HG03097 (cell line): ENCODE data around the gene OGFRL1.

ENCODE experiments used
- ATAC-seq: cut with Tn5 transposase; IDR thresholded peaks from one replicate; pipeline ENCODE4 v1.9.1; 2021; ENCODE audit not compliant: unreplicated experiment, low FRiP score

OGFRL1 gene

DNA sequence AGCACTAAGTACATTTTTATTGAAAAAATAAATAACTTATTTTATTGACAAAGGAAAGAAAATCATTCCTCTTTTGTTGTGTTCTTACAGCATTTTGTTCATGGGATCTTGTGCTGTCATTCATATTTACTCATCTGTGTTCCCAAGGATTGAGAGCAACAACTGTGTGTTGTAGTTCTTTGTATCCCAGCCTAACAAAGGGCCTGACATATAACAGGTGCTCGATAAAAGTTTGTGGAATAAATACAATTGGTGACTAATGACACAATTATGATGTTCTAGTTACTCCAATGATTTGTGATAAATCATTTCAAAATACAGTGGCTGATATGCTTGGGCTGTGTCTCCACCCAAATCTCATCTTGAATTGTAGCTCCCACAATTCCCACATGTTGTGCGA, 7.9 kb upstream of the OGFRL1 start:
- no peak for ATAC-seq

DNA sequence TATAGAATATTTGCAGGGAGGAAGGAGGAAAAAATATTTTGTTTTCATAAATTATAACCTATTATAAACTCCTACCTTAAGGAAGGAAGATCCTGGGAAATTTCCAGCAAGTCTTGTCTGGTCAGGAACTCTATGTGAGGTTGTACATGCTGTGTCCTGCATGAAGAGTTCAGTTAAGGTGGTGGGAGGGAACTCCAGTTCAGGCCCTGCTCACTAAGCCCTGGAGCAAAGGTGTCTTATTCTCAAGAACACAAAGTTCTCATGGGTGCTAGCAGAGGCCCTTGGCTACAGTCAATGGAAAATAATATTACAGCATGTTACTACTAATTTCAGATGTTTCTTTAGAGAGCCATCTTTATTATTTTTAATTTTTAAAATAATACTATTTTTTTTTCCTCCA, 3.8 kb upstream of the OGFRL1 start:
- no peak for ATAC-seq

DNA sequence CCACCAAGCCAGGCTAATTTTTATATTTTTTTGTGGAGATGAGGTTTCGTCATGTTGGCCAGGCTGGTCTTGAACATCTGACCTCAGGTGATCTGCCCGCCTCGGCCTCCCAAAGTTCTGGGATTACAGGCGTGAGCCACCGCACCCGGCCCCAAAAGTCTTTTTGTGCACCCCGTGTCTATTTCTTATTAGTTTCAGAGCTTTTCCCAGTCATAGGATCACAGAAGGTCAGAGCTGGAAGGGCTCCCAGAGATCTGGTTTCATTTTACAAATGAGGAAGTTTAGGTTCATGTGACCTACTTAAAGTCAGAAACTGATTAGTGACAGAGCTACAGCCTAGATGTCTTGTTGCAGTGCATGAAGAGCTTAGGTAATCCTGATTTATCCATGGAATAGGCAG, 1.6 kb upstream of the OGFRL1 start:
- ATAC-seq, result no peak

DNA sequence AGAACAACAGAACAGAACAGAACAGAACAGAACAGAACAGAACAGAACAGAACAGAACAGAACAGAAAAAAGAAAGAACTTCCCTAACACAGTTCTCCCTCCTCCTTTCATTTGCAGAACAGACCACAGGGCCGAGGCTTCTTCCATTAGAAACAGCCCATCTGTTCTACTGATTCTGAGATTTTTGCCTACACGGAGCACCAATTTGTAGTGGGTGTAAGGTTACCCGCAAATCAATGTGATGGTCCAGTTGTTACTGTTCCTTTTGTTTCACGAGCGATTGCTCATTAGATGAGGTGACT, 734 bp upstream of the OGFRL1 start:
- ATAC-seq, result no peak

DNA sequence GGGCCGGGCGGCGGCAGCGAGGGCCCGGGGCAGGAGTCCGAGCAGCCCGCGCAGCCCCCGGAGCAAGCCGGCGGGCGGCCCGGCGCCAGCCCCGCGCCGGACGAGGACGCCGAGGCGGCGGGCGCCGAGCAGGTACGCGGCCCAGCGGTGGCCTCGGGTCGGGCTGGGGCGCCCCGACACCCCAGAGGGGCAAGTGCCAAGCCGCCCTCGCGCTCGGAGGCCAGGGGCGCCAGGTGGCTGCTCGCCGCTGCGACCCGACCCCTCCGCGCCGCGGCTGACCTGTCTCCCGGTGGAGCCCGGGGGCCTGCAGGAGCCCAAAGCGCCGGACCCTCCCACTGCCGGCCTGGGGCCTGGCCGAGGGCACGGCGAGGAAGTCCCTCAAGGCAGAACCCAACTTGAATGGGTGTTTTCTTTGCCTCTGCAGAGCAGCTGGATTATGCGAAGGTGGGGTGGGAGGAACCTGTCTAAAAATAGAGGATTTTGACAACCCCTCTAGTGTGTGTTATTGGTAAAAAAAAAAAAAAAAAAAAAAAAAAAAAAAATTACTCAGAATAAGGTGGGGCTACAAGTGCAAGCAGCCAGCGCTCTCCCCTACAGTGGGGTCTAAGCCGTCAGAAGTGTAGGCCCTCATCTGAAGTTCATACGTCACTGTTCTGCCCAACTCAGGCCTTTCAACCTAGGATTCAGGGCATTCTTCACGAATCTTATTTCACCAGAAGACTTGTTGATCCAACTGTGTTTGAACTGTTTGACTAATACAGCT, 609 bp downstream of the OGFRL1 start:
- peak; percentile 24 for ATAC-seq

DNA sequence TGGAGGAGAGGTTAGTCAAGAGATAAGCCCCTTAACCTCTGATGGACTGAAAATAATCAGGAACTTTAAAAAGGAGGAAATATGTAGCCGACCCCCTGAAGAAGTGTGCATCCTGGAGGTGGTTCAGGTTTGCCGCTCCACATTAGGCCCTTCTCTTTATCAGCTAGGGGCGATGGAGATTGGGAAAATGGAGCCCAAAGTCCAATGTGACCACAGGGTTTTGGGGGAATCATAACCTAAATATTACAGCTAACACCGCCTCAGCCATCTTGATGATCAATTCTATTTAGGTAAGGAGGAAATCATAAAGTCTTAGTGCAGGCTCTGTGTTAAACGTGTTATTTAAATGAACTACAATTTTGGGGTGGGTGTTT, 1.2 kb downstream of the OGFRL1 start:
- no peak for ATAC-seq

DNA sequence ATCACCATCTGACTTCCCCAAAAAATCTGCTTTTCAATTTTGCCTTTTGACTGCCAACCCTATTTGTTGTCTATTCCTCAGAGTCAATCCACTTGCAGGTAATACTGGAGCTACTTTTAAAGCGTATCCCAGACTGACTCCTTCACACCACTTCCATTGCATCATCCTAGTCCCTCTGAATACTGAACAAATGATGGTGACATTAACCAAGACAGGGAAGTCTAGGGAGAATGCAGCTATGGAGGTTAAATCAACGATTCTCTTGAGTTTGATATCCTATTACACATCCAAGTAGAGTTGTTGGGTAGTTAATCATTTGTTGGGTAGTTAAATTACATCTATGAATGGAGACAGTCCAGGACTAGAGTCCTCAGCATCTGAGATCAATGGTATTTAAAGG, 2.0 kb downstream of the OGFRL1 start:
- ATAC-seq, result no peak

DNA sequence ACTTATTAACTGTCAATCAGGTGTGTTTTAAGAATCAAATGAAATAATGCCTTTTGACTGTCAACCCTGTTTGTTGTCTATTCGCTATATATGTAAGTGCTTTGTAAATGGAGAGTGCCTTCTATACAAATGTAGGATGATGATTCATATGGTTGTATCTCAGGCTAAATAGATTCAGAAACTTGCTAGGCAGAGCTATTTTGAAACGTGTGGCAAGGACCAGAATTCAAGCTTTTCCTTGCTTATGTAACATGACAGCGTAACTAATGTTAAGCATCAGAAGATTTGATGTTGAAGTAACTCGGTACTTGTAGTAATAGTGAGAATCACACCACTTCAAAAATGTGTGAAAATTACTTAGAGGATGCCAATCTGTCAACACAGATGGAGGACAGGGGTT, 3.4 kb downstream of the OGFRL1 start:
- no peak for ATAC-seq

DNA sequence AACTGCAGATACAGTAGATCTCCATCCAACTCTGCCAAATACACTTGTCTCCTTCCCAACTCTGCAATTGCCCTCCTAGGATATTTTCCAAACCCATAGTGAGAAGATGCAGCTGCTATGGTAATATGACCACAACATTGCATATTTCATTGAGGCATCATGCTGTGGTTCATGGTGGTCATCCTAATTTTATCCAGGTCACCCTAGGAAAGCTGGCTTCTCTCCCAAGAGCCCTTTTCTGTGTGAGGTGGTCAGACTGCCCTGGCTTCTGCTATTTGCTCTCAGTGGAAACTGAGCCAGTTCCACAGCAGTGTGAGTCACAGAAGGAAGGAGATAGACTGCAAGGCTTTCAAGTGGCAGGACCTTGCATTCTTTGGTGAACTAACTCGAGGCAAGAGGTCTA, 5.5 kb downstream of the OGFRL1 start:
- ATAC-seq, result no peak

DNA sequence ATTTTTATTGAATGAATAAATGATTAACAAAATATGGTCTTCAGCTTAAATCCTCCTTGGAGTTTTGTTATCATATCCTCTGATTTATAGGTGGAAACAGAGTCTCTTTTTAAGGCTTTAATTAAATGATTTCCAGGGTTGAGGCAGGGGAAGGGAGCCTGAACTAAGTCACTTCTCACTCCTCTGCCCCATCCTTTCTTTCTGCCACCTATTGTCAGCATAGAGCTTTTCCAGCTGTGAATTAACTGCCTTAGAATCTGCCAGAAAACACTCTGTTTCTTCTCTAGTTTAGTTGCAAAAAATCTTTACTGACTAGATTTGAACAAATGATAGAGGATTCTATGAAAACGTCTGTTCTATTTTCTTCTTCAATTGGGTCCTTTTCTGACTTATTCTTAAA, 9.8 kb downstream of the OGFRL1 start:
- no peak for ATAC-seq

DNA sequence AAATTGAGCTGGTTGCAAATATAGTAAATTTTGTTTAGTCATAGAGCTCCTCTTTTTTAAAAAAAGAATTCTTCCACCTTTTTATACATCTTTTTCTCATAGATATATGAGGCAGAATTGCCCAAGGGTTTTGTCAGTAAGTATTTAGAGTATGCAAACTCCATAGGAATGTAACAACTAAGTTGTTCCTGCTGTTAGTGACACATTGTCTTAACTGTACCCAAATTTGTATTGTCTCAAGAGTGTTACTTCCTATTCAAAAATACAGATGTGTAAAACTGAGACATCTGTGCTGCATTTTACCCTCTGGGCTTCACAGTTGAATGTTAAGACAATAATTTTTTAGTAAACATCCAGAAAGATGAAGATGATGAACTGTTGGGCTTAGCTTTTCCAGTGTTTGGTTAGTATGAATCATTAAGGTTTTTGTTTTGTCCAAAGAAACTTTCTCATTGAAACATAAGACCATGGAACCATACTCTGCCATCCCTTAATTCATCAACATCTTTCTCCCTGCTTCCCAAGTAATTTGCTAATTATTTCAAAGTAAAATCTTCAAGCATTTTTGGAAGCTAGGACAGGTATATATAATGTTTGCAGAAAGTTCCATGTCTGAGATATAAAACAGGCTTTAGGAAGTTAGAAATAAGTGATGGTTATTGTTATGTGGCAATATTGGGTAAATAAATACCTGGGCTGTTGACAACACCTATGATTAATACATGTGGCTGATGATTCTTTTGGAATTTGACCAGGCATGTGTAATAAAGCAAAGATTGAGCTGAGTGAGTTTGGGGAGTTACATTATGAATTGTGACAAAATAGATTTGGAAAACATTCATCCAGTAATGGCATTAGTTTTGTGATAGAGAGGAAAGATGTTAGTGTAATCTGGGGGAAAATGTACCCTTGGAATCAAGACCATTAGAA, 11.2 kb downstream of the OGFRL1 start:
- ATAC-seq, result no peak

DNA sequence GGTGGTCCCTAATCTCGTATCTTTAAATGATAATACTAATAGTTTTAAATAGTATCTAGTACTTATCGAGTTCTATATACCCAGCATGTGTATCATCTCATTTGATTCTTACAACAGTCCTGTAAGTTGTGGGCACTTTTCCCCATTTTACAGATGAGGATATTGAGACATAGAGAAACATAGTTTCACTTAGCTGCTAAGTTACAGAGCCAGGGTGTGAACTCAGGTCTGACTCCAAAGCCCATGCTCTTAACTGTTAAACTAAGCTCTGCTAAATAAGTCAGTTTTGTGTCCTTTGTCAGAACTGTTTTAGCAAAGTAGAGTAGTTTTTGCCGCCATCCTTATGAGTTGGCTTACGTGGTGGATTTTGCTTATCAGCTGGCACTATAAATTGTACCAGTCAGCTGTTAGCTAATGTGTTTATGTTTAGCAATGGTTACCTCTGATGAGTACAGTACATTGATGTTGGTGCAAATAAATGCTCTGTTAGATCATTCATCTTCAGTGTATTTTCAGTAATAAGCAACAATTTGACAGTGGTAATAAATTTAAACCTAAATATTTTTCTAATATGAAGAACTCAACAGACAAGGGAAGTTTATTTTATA, 12.1 kb downstream of the OGFRL1 start:
- ATAC-seq, result no peak

DNA sequence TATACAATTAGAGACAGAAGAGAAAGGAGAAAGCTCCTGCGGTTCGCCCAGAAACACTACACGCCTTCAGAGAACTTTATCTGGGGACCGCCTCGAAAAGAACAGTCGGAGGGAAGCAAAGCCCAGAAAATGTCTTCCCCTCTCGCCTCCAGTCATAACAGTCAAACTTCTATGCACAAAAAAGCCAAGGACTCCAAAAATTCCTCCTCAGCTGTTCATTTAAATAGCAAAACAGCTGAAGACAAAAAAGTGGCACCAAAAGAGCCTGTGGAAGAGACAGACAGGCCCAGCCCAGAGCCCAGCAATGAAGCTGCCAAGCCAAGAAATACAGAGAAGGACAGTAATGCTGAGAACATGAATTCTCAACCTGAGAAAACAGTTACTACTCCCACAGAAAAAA, 12.9 kb downstream of the OGFRL1 start:
- ATAC-seq, result no peak

DNA sequence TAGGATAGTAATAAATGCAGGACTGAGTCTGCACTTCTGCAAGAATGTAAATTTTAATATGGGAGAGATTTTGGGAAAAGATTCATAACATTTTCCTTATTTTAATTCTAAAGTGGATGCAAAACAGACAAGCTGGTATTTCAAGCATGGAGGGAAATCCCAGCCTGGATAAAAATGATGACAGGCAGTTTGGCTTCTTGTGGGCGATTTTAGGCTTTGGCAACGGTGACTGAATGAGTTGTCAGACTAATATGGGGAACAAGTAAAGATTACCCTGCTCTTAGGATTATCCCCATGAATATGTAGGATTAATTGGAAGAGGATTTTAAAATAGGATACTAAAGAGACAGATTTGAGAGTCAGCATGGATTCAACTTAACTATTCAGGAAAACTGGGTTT, 21.0 kb downstream of the OGFRL1 start:
- ATAC-seq, result no peak

DNA sequence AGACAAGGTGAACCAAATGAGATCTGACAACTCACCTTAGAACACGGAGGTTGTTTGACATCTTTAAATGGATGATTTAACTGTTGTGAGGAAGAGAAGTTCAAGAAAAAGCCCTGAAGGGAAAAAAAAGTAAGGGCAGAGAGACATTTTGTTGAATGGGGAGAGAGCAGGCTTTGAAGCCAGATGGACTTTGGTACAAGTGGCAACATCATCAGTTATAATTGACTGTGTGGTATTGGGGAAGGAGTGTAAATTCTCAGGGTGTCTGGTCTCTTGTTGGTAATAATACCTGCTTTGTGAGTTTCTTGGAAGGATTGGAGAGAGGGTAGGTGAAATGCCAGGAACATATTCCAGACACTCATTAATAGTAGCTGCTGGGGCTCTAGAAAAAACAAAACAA, 21.6 kb downstream of the OGFRL1 start:
- ATAC-seq, result no peak

DNA sequence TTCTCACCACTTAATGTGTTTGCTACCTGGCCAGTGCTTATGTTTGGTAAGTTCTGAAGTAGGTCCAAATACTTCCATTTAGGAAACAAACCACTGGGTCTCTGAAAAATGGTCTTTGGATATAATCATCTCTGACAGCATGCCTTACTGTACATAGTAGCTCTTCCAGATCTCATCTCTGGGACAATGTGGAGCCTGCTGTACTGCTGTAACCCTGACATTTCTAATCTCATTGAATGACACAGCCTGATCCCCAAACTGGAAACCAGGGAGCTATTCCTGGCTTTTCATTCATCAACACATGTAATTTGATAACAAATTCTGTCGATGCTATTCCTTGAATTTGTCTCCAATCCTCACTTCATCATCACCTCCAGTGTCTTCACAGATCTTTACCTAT, 23.5 kb downstream of the OGFRL1 start:
- no peak for ATAC-seq

DNA sequence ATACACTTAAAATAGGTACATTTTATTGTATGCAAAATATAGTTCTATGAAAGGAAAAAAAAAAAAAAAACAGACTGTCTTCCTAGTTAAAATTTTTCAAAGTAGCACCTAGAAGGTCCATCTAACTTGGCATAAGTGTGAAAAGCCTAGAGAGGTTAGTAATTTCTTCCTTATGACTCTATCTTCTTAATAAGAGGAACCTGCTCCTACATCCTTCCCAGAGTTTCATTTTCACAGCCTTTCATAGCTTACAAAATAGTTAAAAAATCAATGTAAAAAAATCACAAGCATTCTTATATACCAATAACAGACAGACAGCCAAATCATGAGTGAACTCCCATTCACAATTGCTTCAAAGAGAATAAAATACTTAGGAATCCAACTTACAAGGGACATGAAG, 28.8 kb downstream of the OGFRL1 start:
- no peak for ATAC-seq

DNA sequence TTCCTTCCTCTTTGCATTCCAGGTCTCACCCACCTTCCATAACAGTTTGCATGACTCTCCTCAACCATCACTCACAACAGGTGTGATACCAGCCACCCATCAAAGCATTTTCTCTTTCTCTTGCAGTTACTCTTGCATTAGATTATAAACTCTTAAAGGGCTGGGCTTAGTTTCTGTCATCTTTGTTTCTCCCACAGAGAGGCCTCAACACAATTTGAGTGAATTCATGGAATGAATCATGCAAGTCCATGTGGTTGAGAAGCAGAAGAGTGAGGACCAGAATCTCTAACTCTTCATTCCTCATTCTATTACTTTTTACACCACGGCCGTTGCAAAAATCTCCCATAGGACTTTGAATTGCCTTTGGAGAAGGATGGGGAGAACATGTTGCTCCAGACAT, 31.4 kb downstream of the OGFRL1 start:
- ATAC-seq, result no peak

DNA sequence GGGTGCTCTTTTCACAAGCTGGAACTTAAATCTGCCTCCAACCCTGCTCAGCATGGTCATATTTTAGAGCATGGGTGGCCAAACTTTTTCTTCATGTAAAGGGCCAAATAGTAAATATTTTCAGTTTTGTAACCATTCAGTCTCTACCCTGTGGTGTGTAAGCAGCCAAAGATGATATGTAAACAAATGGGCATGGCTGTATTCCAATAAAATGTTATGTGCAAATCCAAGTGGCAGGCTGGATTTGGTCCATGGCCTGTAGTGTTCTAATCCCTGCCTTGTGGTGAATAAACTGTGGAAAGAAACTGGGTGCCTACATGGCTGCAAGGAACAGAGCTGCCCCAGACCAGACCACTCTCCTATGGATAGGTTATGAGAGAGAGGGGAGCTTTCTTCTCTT, 32.7 kb downstream of the OGFRL1 start:
- no peak for ATAC-seq

DNA sequence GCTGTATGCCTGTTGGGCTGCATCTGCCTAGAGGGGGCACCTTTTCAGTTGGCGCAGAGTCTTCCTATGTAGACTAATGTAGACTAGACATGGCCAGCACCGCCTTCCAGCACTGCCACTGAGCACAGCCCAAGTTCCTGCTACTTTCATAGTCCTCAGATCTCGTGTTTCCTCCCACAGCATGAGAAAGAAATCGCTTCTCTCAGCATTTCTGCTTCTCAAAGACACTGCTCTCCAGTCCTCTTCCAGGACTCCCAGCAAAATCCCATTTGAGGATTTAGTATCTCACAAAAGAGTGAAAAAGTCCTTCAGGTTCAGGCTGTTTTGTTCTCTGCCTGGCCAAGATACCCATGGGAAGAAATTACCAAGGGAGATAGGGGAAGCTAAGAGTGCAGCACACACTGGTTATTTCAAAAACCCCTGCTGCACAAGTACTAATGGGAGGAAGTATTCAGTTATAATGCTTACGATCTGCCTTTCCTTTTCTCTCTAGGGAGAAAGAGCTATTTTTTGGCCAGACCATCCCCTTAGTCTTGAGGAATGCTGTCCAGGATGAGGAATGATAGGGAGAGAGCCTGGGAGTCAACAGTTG, 35.7 kb downstream of the OGFRL1 start:
- ATAC-seq, result no peak

DNA sequence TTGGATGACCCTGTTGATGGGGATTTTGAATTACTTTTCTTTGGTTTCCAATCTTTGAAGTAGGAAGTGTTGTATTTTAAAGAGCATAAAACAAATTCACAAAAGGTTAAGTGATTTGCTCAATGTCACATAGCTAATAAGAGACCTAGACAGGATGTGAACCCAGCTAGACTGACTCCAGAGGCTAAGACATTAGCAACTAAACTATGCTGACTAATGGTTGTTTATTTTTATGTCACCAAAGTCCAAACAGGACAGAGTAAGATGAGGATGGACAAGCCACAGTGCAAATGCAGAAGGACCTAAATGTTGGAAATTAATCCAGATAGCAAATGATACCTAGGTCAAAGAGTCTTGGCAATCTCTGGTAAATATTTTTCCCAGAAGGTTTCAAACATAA, 38.0 kb downstream of the OGFRL1 start:
- ATAC-seq, result no peak
